H1 (cell line): Measurements from ENCODE around the gene ZNF521. TPM values are rescaled to one million over a fixed set of nuclear protein-coding genes. Genes with fewer than 3 reads are reported as not detected.
A peak's percentile ranks its signal among the peaks of the same experiment; 100 is the strongest.

ENCODE experiments used
- CTCF ChIA-PET: fragments of 300-600 bp; sonication (Branson Sonifier 250); formaldehyde crosslinking; loops from one replicate; lab custom pipeline; 2021; ENCODE audit not compliant: partially characterized antibody; lab: Charles Lee
- POLR2A ChIA-PET: fragments of 300-600 bp; sonication (Branson Sonifier 250); formaldehyde crosslinking; loops from one replicate; lab custom pipeline; 2021; ENCODE audit warnings: inconsistent platforms; ENCODE audit not compliant: partially characterized antibody; lab: Charles Lee
- DNase-seq, 2 experiments: peaks; one replicate each; pipeline versions ENCODE4 v3.0.0 to v3.0.0-alpha.2; 2010 to 2022; ENCODE audit warnings: low spot score in 2 of 2, low read depth in 1 of 2, mixed read lengths in 1 of 2
- FAIRE-seq: peaks from 2 replicates; lab custom pipeline; 2011; peaks lifted over from hg19 to GRCh38; lab: Jason Lieb, UNC
- H2AFZ ChIP-seq: 2 replicates; pipeline ENCODE4 v1.8.1; 2012; ENCODE audit warnings: low read length, inconsistent platforms
- H2AK5ac ChIP-seq: 2 replicates; pipeline ENCODE4 v1.6.1; 2013; ENCODE audit warnings: low read depth, low read length
- H2BK120ac ChIP-seq: replicated peaks from 2 replicates; pipeline ENCODE3; 2013; ENCODE audit warnings: low read depth, low read length, inconsistent platforms
- H2BK12ac ChIP-seq: 2 replicates; pipeline ENCODE4 v1.6.1; 2013; ENCODE audit warnings: low read depth, low read length
- H2BK15ac ChIP-seq: 2 replicates; pipeline ENCODE4 v1.6.1; 2013; ENCODE audit warnings: low read length
- H2BK20ac ChIP-seq: 2 replicates; pipeline ENCODE4 v1.6.1; 2013; ENCODE audit warnings: low read length
- H2BK5ac ChIP-seq: 2 replicates; pipeline ENCODE4 v1.6.1; 2013; ENCODE audit warnings: low read depth, low read length
- H3K14ac ChIP-seq: 2 replicates; pipeline ENCODE4 v1.6.1; 2013; ENCODE audit warnings: inconsistent platforms; ENCODE audit not compliant: insufficient read length
- H3K18ac ChIP-seq: 2 replicates; pipeline ENCODE4 v1.6.1; 2013; ENCODE audit warnings: low read length; ENCODE audit errors: extremely low read depth
- H3K23ac ChIP-seq: 2 replicates; pipeline ENCODE4 v1.6.1; 2013; ENCODE audit warnings: inconsistent platforms; ENCODE audit not compliant: insufficient read length
- H3K23me2 ChIP-seq: 2 replicates; pipeline ENCODE4 v1.6.1; 2013; ENCODE audit warnings: low read depth, low read length
- H3K27ac ChIP-seq: 2 replicates; pipeline ENCODE4 v1.6.1; 2011; ENCODE audit warnings: low read depth, low read length, inconsistent platforms
- H3K27me3 ChIP-seq, 4 experiments: replicated peaks in 1 of 4; 1 replicate in 1 of 4; 2 replicates in 3 of 4; pipeline versions ENCODE4 v1.6.1 to v1.8.1; 2011 to 2013; ENCODE audit warnings: low read length in 3 of 4, mild to moderate bottlenecking in 3 of 4, inconsistent platforms in 2 of 4, mixed read lengths in 2 of 4, moderate library complexity in 1 of 4; ENCODE audit not compliant: control insufficient read depth in 3 of 4, insufficient read depth in 3 of 4; ENCODE audit errors: extremely low read depth in 1 of 4
- H3K36me3 ChIP-seq, 4 experiments: 2 replicates each; pipeline versions ENCODE4 v1.6.1 to v1.8.1; 2011 to 2013; ENCODE audit warnings: mild to moderate bottlenecking in 4 of 4, low read length in 3 of 4, moderate library complexity in 2 of 4, control low read depth in 1 of 4, inconsistent platforms in 1 of 4; ENCODE audit not compliant: insufficient read depth in 4 of 4, control insufficient read depth in 2 of 4
- H3K4ac ChIP-seq: replicated peaks from 2 replicates; pipeline ENCODE3; 2013; ENCODE audit warnings: low read length, low read depth, mixed read lengths, inconsistent platforms; ENCODE audit not compliant: insufficient read length
- H3K4me1 ChIP-seq, 4 experiments: replicated peaks in 1 of 4; 1 replicate in 1 of 4; 2 replicates in 3 of 4; pipeline versions ENCODE4 v1.6.1 to v1.8.1; 2011 to 2013; ENCODE audit warnings: low read length in 3 of 4, inconsistent platforms in 2 of 4, mixed read lengths in 1 of 4; ENCODE audit not compliant: insufficient read depth in 4 of 4, control insufficient read depth in 3 of 4
- H3K4me2 ChIP-seq, 2 experiments: 2 replicates each; pipeline versions ENCODE4 v1.6.1 to v1.8.1; 2011 to 2013; ENCODE audit warnings: low read depth in 2 of 2, low read length in 2 of 2, control low read depth in 1 of 2, inconsistent platforms in 1 of 2, mild to moderate bottlenecking in 1 of 2; ENCODE audit not compliant: insufficient read depth in 1 of 2
- H3K4me3 ChIP-seq, 4 experiments: fragments of 200-600, 300-600 bp in 1 of 4; sonication (generic), shearing (Covaris generic), sonication (Bioruptor Twin) in 1 of 4; 2 replicates each; pipeline versions ENCODE4 v1.5.1 to v1.8.1; 2011 to 2016; ENCODE audit warnings: low read length in 4 of 4, low read depth in 3 of 4, control low read depth in 2 of 4, inconsistent platforms in 2 of 4, mild to moderate bottlenecking in 2 of 4, mixed read lengths in 1 of 4, moderate library complexity in 1 of 4; ENCODE audit not compliant: insufficient read depth in 2 of 4; ENCODE audit errors: extremely low read depth in 1 of 4
- H3K56ac ChIP-seq: replicated peaks from 2 replicates; pipeline ENCODE3; 2013; ENCODE audit warnings: low read depth, mild to moderate bottlenecking, mixed read lengths, low read length, inconsistent platforms; ENCODE audit not compliant: insufficient read length
- H3K79me1 ChIP-seq: 2 replicates; pipeline ENCODE4 v1.6.1; 2013; ENCODE audit warnings: low read depth, low read length, control low read depth
- H3K79me2 ChIP-seq, 2 experiments: 2 replicates each; pipeline versions ENCODE4 v1.6.1 to v1.8.1; 2012 to 2013; ENCODE audit warnings: low read length in 2 of 2, mild to moderate bottlenecking in 2 of 2, inconsistent platforms in 1 of 2; ENCODE audit not compliant: insufficient read depth in 2 of 2, control insufficient read depth in 1 of 2
- H3K9ac ChIP-seq, 4 experiments: replicated peaks in 1 of 4; 1 replicate in 1 of 4; 2 replicates in 3 of 4; pipeline versions ENCODE4 v1.6.1 to v1.8.1; 2011 to 2013; ENCODE audit warnings: low read depth in 3 of 4, low read length in 3 of 4, control low read depth in 2 of 4, mild to moderate bottlenecking in 2 of 4, moderate library complexity in 2 of 4, inconsistent platforms in 1 of 4; ENCODE audit errors: extremely low read depth in 1 of 4
- H3K9me3 ChIP-seq, 2 experiments: 2 replicates each; pipeline versions ENCODE4 v1.6.1 to v1.8.1; 2012 to 2013; ENCODE audit warnings: mild to moderate bottlenecking in 2 of 2, moderate library complexity in 2 of 2, control low read depth in 1 of 2, inconsistent platforms in 1 of 2, low read depth in 1 of 2, low read length in 1 of 2, mixed read lengths in 1 of 2; ENCODE audit not compliant: insufficient read depth in 2 of 2
- H4K20me1 ChIP-seq, 2 experiments: replicated peaks in 1 of 2; 2 replicates each; pipeline versions ENCODE3 to v1.8.1; 2011 to 2013; ENCODE audit warnings: inconsistent platforms in 2 of 2, low read length in 2 of 2, mild to moderate bottlenecking in 1 of 2; ENCODE audit not compliant: insufficient read depth in 2 of 2, control insufficient read depth in 1 of 2
- H4K5ac ChIP-seq: 2 replicates; pipeline ENCODE4 v1.6.1; 2013; ENCODE audit warnings: low read length, low read depth, mixed read lengths, inconsistent platforms; ENCODE audit not compliant: insufficient read length
- H4K8ac ChIP-seq: 2 replicates; pipeline ENCODE4 v1.8.0; 2013; ENCODE audit warnings: mild to moderate bottlenecking, moderate library complexity, low read length, inconsistent platforms; ENCODE audit not compliant: insufficient read depth; ENCODE audit errors: extremely low read depth
- H4K91ac ChIP-seq: replicated peaks from 2 replicates; pipeline ENCODE3; 2013; ENCODE audit warnings: low read length, mixed read lengths, inconsistent platforms; ENCODE audit not compliant: insufficient read length
- NRF1 ChIP-seq: IDR thresholded peaks from 2 replicates; pipeline ENCODE4 v1.6.1; 2011; ENCODE audit warnings: mild to moderate bottlenecking, low read depth, low read length, improper control_type of control experiment
- SAP30 ChIP-seq: fragments of 300-600 bp; sonication (generic); IDR thresholded peaks from 2 replicates; pipeline ENCODE4 v1.7.1; 2012; ENCODE audit warnings: low read length, moderate library complexity, mild to moderate bottlenecking, inconsistent platforms; ENCODE audit not compliant: insufficient read depth, insufficient replicate concordance
- WGBS, 2 experiments: shearing (Covaris generic) in 1 of 2; methylation state at CpG; one replicate each; pipeline versions ENCODE4 v1.1.6 to v1.1.7; 2013 to 2015; ENCODE audit warnings: low lambda C conversion rate in 2 of 2, mixed read lengths in 2 of 2, inconsistent platforms in 1 of 2, low coverage in 1 of 2, missing lambda C conversion rate in 1 of 2; ENCODE audit not compliant: insufficient replicate concordance in 2 of 2, insufficient coverage in 1 of 2, insufficient read length in 1 of 2; ENCODE audit errors: extremely low coverage in 1 of 2, missing lambda C conversion rate in 1 of 2; 5-methylcytosine and 5-hydroxymethylcytosine counted together
- polyA plus RNA-seq, 7 experiments: library from polyadenylated mRNA; depleted of rRNA in 3 of 7; stranded (reverse) in 5 of 7; unstranded in 2 of 7; fragments of >200 nt in 5 of 7; fragments of 200-250 nt in 2 of 7; gene quantifications; 1 replicate in 5 of 7; 2 replicates in 1 of 7; 4 replicates in 1 of 7; pipeline versions ENCODE4 v1.2.1 to v1.2.3, GENCODE V29; 2011 to 2013; ENCODE audit warnings: missing spikeins in 2 of 7, mixed read lengths in 2 of 7
- total RNA-seq: library from RNA; stranded (reverse); fragmentation: NEBNext Ultra II Directional; extraction: Animal tissue kit (Norgen Biotek cat#: 25700); gene quantifications from 2 replicates; pipeline ENCODE4 v1.2.1, GENCODE V29; 2021

The ZNF521 gene
- total and polyA plus RNA-seq, 2 of the 8 experiments (the other 6 are each of a cell fraction or from before 2014, with no cell fraction given): 9.5 to 15.8 TPM

GRCh38 chr18:25164211-25164847, 187.6 kb downstream of the ZNF521 start:
- FAIRE-seq: peak; percentile 32
- WGBS, 2 experiments: 92% methylated on average over 6 of the region's 6 CpGs; no CpG with 5 or more reads in 1 of the 2 experiments
- CTCF ChIA-PET: interaction anchor here (1.2 to 1.4 kb wide), 3 partner anchors 13 to 95 kb away, joined by 3 read pairs; no protein-coding TSS in a partner anchor

More at GRCh38 chr18:25164211-25164847, 187.6 kb downstream of the ZNF521 start:
- no peaks in the 10 kb centered on the region for H3K9me3 ChIP-seq
- H3K56ac ChIP-seq: no peak overlapping the region
- H2BK15ac ChIP-seq: no peak overlapping the region
- no peak overlapping the region for H3K4me2 ChIP-seq
- H4K5ac ChIP-seq: no peak overlapping the region
- H3K79me1 ChIP-seq: no peaks in the 10 kb centered on the region
- TF ChIP-seq SAP30 (no peak), NRF1 (no peak)
- H2BK5ac ChIP-seq: no peak overlapping the region
- no peak overlapping the region for H3K4me3 ChIP-seq
- H2AFZ ChIP-seq: no peak overlapping the region
- no peaks in the 10 kb centered on the region for H3K79me2 ChIP-seq
- H3K36me3 ChIP-seq: no peaks in the 10 kb centered on the region; a peak in 1 of 8 replicates
- no peaks in the 10 kb centered on the region for H3K23me2 ChIP-seq
- H3K14ac ChIP-seq: no peak overlapping the region
- no peak overlapping the region for H3K27ac ChIP-seq
- H3K4ac ChIP-seq: no peak overlapping the region
- peaks cover 0 to 9% (median 4%) of the 10 kb centered on the region in 4 experiments; a peak in 2 of 7 replicates for H3K4me1 ChIP-seq
- H4K8ac ChIP-seq: no peak overlapping the region
- no peak overlapping the region for H2BK120ac ChIP-seq
- POLR2A ChIA-PET: interaction anchor here (1.0 kb wide), 1 partner anchor 29 kb away, joined by 3 read pairs; no protein-coding TSS in a partner anchor
- no peak overlapping the region for H3K9ac ChIP-seq
- no peak overlapping the region for H2AK5ac ChIP-seq
- no peak overlapping the region for H4K91ac ChIP-seq
- no peak overlapping the region for H3K23ac ChIP-seq
- no peak overlapping the region for H3K18ac ChIP-seq
- DNase-seq: no peak
- H4K20me1 ChIP-seq: no peaks in the 10 kb centered on the region
- H3K27me3 ChIP-seq: no peaks in the 10 kb centered on the region
- no peak overlapping the region for H2BK12ac ChIP-seq
- H2BK20ac ChIP-seq: no peak overlapping the region
